Measurements from ENCODE around the gene RIPK1. TPM values are rescaled to one million over a fixed set of nuclear protein-coding genes. Genes with fewer than 3 reads are reported as not detected.

Gene RIPK1
- polyA plus RNA-seq, 1 of the 3 experiments (the other 2 are of a cell fraction): 12.0 TPM

GRCh38 chr6:3073382-3073781 is 5.1 kb downstream of the RIPK1 start (continued):
- no peak for TF ChIP-seq EZH2phosphoT487 (IDR thresholded peaks at IDR 0.05; ENCODE audit: borderline replicate concordance, low read depth)
- no peak for TF ChIP-seq RAD21 (IDR thresholded peaks at IDR 0.05; ENCODE audit: low read length)
- TF ChIP-seq, protein P1, sequence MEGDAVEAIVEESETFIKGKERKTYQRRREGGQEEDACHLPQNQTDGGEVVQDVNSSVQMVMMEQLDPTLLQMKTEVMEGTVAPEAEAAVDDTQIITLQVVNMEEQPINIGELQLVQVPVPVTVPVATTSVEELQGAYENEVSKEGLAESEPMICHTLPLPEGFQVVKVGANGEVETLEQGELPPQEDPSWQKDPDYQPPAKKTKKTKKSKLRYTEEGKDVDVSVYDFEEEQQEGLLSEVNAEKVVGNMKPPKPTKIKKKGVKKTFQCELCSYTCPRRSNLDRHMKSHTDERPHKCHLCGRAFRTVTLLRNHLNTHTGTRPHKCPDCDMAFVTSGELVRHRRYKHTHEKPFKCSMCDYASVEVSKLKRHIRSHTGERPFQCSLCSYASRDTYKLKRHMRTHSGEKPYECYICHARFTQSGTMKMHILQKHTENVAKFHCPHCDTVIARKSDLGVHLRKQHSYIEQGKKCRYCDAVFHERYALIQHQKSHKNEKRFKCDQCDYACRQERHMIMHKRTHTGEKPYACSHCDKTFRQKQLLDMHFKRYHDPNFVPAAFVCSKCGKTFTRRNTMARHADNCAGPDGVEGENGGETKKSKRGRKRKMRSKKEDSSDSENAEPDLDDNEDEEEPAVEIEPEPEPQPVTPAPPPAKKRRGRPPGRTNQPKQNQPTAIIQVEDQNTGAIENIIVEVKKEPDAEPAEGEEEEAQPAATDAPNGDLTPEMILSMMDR (IDR thresholded peaks at IDR 0.05): no peak
- TF ChIP-seq, protein P2, sequence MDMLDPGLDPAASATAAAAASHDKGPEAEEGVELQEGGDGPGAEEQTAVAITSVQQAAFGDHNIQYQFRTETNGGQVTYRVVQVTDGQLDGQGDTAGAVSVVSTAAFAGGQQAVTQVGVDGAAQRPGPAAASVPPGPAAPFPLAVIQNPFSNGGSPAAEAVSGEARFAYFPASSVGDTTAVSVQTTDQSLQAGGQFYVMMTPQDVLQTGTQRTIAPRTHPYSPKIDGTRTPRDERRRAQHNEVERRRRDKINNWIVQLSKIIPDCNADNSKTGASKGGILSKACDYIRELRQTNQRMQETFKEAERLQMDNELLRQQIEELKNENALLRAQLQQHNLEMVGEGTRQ (IDR thresholded peaks at IDR 0.05; ENCODE audit: borderline replicate concordance, low read depth, low read length): no peak

- Histone ChIP-seq H3K4me2 (no peak overlapping the region), H3K4me3 (ENCODE audit: low read depth in 2 of 2, low read length in 1 of 2) (no peak overlapping the region), H3K27me3 (ENCODE audit: insufficient read depth) (no peaks in the 10 kb centered on the region), H2AFZ (ENCODE audit: low read depth) (no peak overlapping the region), H3F3A (replicated peaks; ENCODE audit: insufficient read depth) (peaks cover 8% of the 10 kb centered on the region), H3K36me3 (replicated peaks in 1 of 2; ENCODE audit: control insufficient read depth in 1 of 2, insufficient read depth in 2 of 2, low read length in 1 of 2) (peaks cover 50 to 51% of the 10 kb centered on the region in 2 experiments), H3K9ac (no peak overlapping the region), H3K79me2 (ENCODE audit: insufficient read depth) (peaks cover 75% of the 10 kb centered on the region), H3K9me2 (no peaks in the 10 kb centered on the region), H4K20me1 (ENCODE audit: insufficient read depth) (peaks cover 36% of the 10 kb centered on the region), H3K27ac (ENCODE audit: low read depth in 2 of 2, low read length in 1 of 2) (no peak overlapping the region), H3K9me3 (no peaks in the 10 kb centered on the region), H3K4me1 (ENCODE audit: control insufficient read depth in 1 of 2, insufficient read depth in 2 of 2, low read depth in 1 of 2, low read length in 1 of 2) (peaks cover 0 to 13% of the 10 kb centered on the region in 2 experiments; a peak in 1 of 4 replicates)
- POLR2A ChIA-PET: no interaction called here
- TF ChIP-seq, protein P2 (IDR thresholded peaks at IDR 0.05; ENCODE audit: borderline replicate concordance, low read depth, low read length): no peak
- TF ChIP-seq GABPA (IDR thresholded peaks at IDR 0.05; ENCODE audit: low read depth) (no peak), JUND (IDR thresholded peaks at IDR 0.05) (no peak), SMC3 (IDR thresholded peaks at IDR 0.05; ENCODE audit: low read depth, low read length) (no peak)
- WGBS (ENCODE audit: low lambda C conversion rate): 81% methylated on average over 4 of the region's 4 CpGs
- CTCF ChIA-PET: interaction anchor here (0.8 to 1.4 kb wide), 3 partner anchors 9 to 176 kb away, joined by 3 to 5 read pairs (median 4); no protein-coding TSS in a partner anchor
- DNase-seq: no peak
Observed at GRCh38 chr6:3075772-3076113, 7.4 kb downstream of the RIPK1 start.

DNA sequence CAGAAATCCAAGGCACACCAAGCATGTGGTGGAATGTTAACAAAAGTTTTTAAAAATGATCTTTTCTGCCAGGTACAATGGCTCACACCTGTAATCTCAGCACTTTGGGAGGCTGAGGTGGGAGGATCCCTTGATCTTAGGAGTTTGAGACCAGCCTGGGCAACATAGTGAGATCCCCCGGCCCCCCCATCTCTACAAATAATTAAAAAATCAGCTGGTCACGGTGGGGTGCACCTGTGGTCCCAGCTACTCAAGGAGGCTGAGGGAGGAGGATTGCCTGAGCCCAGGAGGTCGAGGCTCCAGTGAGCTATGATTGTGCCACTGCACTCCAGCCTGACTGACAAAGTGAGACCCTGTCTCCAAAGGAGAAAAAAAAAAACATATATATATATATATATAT is 8.0 kb downstream of the RIPK1 start:
- Histone ChIP-seq H3K4me2 (no peak overlapping the region), H3K4me3 (ENCODE audit: low read depth in 2 of 2, low read length in 1 of 2) (no peak overlapping the region), H3K4me1 (ENCODE audit: control insufficient read depth in 1 of 2, insufficient read depth in 2 of 2, low read depth in 1 of 2, low read length in 1 of 2) (peaks cover 0 to 13% of the 10 kb centered on the region in 2 experiments; a peak in 1 of 4 replicates), H3F3A (replicated peaks; ENCODE audit: insufficient read depth) (peaks cover 7% of the 10 kb centered on the region), H4K20me1 (ENCODE audit: insufficient read depth) (peaks cover 32% of the 10 kb centered on the region; the same call in 1 of the 2 replicates), H3K9me2 (no peaks in the 10 kb centered on the region), H3K27ac (ENCODE audit: low read depth in 2 of 2, low read length in 1 of 2) (no peak overlapping the region), H3K27me3 (ENCODE audit: insufficient read depth) (no peaks in the 10 kb centered on the region), H3K9ac (no peak overlapping the region), H2AFZ (ENCODE audit: low read depth) (no peak overlapping the region), H3K79me2 (ENCODE audit: insufficient read depth) (peaks cover 69% of the 10 kb centered on the region), H3K36me3 (replicated peaks in 1 of 2; ENCODE audit: control insufficient read depth in 1 of 2, insufficient read depth in 2 of 2, low read length in 1 of 2) (peaks cover 51 to 54% of the 10 kb centered on the region in 2 experiments), H3K9me3 (no peaks in the 10 kb centered on the region)
- ChIA-PET POLR2A (interaction anchor here (0.6 kb wide), 1 partner anchor 1898 kb away, joined by 3 read pairs; no protein-coding TSS in a partner anchor), CTCF (interaction anchor here (0.6 to 1.4 kb wide), 4 partner anchors 8 to 291 kb away, joined by 3 to 5 read pairs (median 4); no protein-coding TSS in a partner anchor)
- WGBS (ENCODE audit: low lambda C conversion rate): 88% methylated on average over 3 of the region's 3 CpGs
- no peak for DNase-seq
- TF ChIP-seq, protein P2 (IDR thresholded peaks at IDR 0.05; ENCODE audit: borderline replicate concordance, low read depth, low read length): no peak
- TF ChIP-seq RAD21 (IDR thresholded peaks at IDR 0.05; ENCODE audit: low read length) (no peak), GABPA (IDR thresholded peaks at IDR 0.05; ENCODE audit: low read depth) (no peak), SIN3A (IDR thresholded peaks at IDR 0.05; ENCODE audit: borderline replicate concordance, low read depth, low read length) (no peak)
- TF ChIP-seq, protein P3, sequence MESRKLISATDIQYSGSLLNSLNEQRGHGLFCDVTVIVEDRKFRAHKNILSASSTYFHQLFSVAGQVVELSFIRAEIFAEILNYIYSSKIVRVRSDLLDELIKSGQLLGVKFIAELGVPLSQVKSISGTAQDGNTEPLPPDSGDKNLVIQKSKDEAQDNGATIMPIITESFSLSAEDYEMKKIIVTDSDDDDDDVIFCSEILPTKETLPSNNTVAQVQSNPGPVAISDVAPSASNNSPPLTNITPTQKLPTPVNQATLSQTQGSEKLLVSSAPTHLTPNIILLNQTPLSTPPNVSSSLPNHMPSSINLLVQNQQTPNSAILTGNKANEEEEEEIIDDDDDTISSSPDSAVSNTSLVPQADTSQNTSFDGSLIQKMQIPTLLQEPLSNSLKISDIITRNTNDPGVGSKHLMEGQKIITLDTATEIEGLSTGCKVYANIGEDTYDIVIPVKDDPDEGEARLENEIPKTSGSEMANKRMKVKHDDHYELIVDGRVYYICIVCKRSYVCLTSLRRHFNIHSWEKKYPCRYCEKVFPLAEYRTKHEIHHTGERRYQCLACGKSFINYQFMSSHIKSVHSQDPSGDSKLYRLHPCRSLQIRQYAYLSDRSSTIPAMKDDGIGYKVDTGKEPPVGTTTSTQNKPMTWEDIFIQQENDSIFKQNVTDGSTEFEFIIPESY (IDR thresholded peaks at IDR 0.05; ENCODE audit: borderline replicate concordance, low read depth): no peak

All from SK-N-SH (cell line).